ENCODE data around the gene PKP3.
"Not testable (repeated sequence)": the region's sequence is repeated elsewhere in the genome, so short reads cannot be mapped to it uniquely, and the experiment has no call there.

PKP3 gene

DNA sequence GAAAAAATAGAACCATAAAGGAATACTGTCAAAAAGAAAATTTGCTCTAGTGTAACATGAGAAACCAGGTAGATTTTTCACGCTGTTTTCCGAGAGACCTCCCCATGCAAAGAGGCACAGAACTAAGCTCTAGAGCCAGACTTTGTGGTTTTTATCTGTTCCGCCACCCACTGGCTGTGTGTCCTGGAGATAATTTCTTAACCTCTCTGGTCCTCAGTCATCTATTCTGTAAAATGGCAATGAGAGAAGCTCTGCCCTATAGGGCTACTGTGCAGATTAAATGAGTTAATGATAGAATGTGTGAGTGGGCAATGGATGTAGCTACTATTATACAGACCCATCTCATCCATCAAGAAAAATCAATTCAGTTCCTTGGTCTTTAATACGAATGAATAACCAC lies 30.2 kb downstream of the PKP3 start:
- FAIRE-seq, result no peak
- no peak for DNase-seq (ENCODE audit: insufficient read length, low spot score)
- TF ChIP-seq POLR2A (IDR thresholded peaks at IDR 0.05; ENCODE audit: low read depth, low read length), result no peak
- no peak for TF ChIP-seq POLR2AphosphoS5 (IDR thresholded peaks at IDR 0.05; ENCODE audit: low read depth, low read length)

DNA sequence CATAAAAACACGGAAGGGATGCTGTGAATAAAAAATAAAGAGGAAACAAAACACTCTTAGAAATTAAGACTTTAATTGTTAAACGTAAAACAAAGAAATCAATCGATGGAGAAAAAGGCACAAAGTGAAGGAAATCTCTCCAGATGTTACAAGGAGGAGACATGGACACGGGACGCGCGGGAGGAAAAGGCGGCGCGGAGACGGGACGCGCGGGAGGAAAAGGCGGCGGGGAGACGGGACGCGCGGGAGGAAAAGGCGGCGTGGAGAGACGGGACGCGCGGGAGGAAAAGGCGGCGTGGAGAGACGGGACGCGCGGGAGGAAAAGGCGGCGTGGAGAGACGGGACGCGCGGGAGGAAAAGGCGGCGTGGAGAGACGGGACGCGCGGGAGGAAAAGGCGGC lies 30.8 kb downstream of the PKP3 start:
- not testable (repeated sequence) for FAIRE-seq; DNase-seq (ENCODE audit: insufficient read length, low spot score)

DNA sequence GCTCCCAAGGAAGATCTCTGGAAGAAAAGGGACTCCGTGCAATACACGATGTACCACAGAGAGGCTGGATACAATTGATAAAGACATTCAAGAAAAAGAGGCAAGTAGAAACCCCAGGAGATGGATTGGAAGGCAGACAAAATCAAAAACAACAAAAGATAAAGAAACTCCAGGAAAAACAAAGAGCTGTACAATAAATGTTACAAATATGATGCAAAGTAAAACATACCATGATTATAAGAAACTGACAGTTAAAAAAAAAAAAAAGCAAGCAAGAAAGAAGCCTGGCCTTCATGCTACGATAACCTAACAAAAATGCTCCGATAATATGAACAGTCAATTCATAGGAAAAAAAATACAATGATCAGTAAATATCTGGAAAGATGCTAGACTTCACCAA lies 31.3 kb downstream of the PKP3 start:
- no peak for TF ChIP-seq POLR2A (IDR thresholded peaks at IDR 0.05; ENCODE audit: low read depth, low read length)
- no peak for TF ChIP-seq PAX5 (IDR thresholded peaks at IDR 0.05; ENCODE audit: insufficient read depth, low read length, severe bottlenecking)
- no peak for TF ChIP-seq SPI1 (IDR thresholded peaks at IDR 0.05; ENCODE audit: low read depth, low read length)
- TF ChIP-seq POU2F2 (IDR thresholded peaks at IDR 0.05; ENCODE audit: low read depth, low read length), result no peak
- no peak for TF ChIP-seq TAF1 (IDR thresholded peaks at IDR 0.05; ENCODE audit: low read depth, low read length)
- TF ChIP-seq POLR2AphosphoS5 (IDR thresholded peaks at IDR 0.05; ENCODE audit: low read depth, low read length), result no peak
- DNase-seq (ENCODE audit: insufficient read length, low spot score), result no peak
- FAIRE-seq, result no peak

- FAIRE-seq (no peak), DNase-seq (ENCODE audit: insufficient read length, low spot score) (no peak)
- TF ChIP-seq TAF1 (IDR thresholded peaks at IDR 0.05; ENCODE audit: low read depth, low read length) (no peak), POLR2AphosphoS5 (IDR thresholded peaks at IDR 0.05; ENCODE audit: low read depth, low read length) (no peak), PAX5 (IDR thresholded peaks at IDR 0.05; ENCODE audit: insufficient read depth, low read length, severe bottlenecking) (no peak), POU2F2 (IDR thresholded peaks at IDR 0.05; ENCODE audit: low read depth, low read length) (no peak), POLR2A (IDR thresholded peaks at IDR 0.05; ENCODE audit: low read depth, low read length) (no peak), SPI1 (IDR thresholded peaks at IDR 0.05; ENCODE audit: low read depth, low read length) (no peak)
Measured at GRCh38 chr11:426851-427250, 32.8 kb downstream of the PKP3 start.

GRCh38 chr11:428295-428694 lies 34.3 kb downstream of the PKP3 start:
- no peak for FAIRE-seq
- DNase-seq (ENCODE audit: insufficient read length, low spot score), result no peak
- TF ChIP-seq PAX5 (IDR thresholded peaks at IDR 0.05; ENCODE audit: insufficient read depth, low read length, severe bottlenecking) (no peak), POU2F2 (IDR thresholded peaks at IDR 0.05; ENCODE audit: low read depth, low read length) (no peak), POLR2AphosphoS5 (IDR thresholded peaks at IDR 0.05; ENCODE audit: low read depth, low read length) (no peak), SPI1 (IDR thresholded peaks at IDR 0.05; ENCODE audit: low read depth, low read length) (no peak), TAF1 (IDR thresholded peaks at IDR 0.05; ENCODE audit: low read depth, low read length) (no peak), POLR2A (IDR thresholded peaks at IDR 0.05; ENCODE audit: low read depth, low read length) (no peak)

DNA sequence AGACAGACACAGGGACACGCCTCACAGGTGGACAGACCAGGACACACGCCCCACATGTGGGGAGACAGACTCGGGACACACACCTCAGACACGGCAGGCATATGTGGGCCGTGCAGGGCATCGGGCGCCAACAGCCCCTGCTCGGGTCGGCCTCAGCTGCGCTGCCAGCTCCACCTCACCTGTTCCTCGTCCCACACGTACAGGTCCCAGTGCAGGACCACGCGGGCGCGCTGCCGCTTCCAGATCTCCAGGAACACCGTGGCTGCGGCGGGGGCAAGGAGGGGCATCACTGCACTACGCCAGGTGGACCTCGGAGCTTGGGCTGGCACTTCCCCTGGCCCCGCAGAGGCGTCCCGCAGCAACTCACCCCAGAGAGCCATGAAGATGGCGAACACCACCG lies 35.4 kb downstream of the PKP3 start:
- no peak for FAIRE-seq
- no peak for TF ChIP-seq POU2F2 (IDR thresholded peaks at IDR 0.05; ENCODE audit: low read depth, low read length)
- no peak for TF ChIP-seq POLR2A (IDR thresholded peaks at IDR 0.05; ENCODE audit: low read depth, low read length)
- no peak for TF ChIP-seq SPI1 (IDR thresholded peaks at IDR 0.05; ENCODE audit: low read depth, low read length)
- no peak for TF ChIP-seq TAF1 (IDR thresholded peaks at IDR 0.05; ENCODE audit: low read depth, low read length)
- no peak for TF ChIP-seq PAX5 (IDR thresholded peaks at IDR 0.05; ENCODE audit: insufficient read depth, low read length, severe bottlenecking)
- no peak for TF ChIP-seq POLR2AphosphoS5 (IDR thresholded peaks at IDR 0.05; ENCODE audit: low read depth, low read length)

GRCh38 chr11:429931-430456 lies 36.0 kb downstream of the PKP3 start:
- FAIRE-seq (no peak), DNase-seq (ENCODE audit: insufficient read length, low spot score) (no peak)
- TF ChIP-seq POLR2A (IDR thresholded peaks at IDR 0.05; ENCODE audit: low read depth, low read length) (no peak), TAF1 (IDR thresholded peaks at IDR 0.05; ENCODE audit: low read depth, low read length) (no peak), POU2F2 (IDR thresholded peaks at IDR 0.05; ENCODE audit: low read depth, low read length) (no peak), PAX5 (IDR thresholded peaks at IDR 0.05; ENCODE audit: insufficient read depth, low read length, severe bottlenecking) (no peak), POLR2AphosphoS5 (IDR thresholded peaks at IDR 0.05; ENCODE audit: low read depth, low read length) (no peak), SPI1 (IDR thresholded peaks at IDR 0.05; ENCODE audit: low read depth, low read length) (no peak)

More for the DNA sequence above, 35.4 kb downstream of the PKP3 start:
- no peak for DNase-seq (ENCODE audit: insufficient read length, low spot score)

GRCh38 chr11:431921-432320 lies 37.9 kb downstream of the PKP3 start:
- FAIRE-seq (no peak), DNase-seq (ENCODE audit: insufficient read length, low spot score) (no peak)
- TF ChIP-seq POU2F2 (IDR thresholded peaks at IDR 0.05; ENCODE audit: low read depth, low read length) (no peak), SPI1 (IDR thresholded peaks at IDR 0.05; ENCODE audit: low read depth, low read length) (no peak), PAX5 (IDR thresholded peaks at IDR 0.05; ENCODE audit: insufficient read depth, low read length, severe bottlenecking) (no peak), TAF1 (IDR thresholded peaks at IDR 0.05; ENCODE audit: low read depth, low read length) (no peak), POLR2A (IDR thresholded peaks at IDR 0.05; ENCODE audit: low read depth, low read length) (no peak), POLR2AphosphoS5 (IDR thresholded peaks at IDR 0.05; ENCODE audit: low read depth, low read length) (no peak)

DNA sequence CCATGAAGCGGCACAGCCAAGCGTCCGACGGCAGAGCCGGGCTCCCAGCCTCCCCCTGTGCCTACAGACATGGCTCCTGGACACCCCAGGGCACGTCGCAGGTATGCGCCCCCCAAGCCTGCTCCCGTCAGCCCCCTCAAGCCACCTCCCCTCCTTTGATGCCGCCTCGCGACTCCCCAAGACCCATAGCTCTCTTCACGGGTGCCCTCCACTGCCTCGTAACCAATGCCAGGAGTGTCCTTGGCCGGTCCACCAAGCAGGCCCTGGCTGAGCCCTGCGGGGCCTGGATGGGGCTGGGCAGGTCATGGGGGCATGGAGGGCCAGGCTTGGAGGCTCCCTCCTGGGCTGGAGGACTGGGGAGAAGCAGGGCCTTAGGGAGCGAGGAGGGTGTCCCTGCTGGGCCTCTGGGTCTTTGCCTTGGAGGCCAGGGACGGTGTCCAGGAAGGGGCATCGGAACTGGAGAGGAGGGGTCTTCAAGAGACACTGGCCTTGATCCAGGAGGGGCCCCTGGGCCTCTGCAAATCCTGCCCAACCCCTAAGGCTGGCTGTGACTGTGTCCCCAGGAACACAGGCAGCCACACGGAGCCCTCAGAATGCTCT lies 38.6 kb downstream of the PKP3 start:
- DNase-seq (ENCODE audit: insufficient read length, low spot score) (no peak), FAIRE-seq (no peak)
- no peak for TF ChIP-seq POLR2AphosphoS5 (IDR thresholded peaks at IDR 0.05; ENCODE audit: low read depth, low read length)
- TF ChIP-seq SPI1 (IDR thresholded peaks at IDR 0.05; ENCODE audit: low read depth, low read length), result no peak
- no peak for TF ChIP-seq TAF1 (IDR thresholded peaks at IDR 0.05; ENCODE audit: low read depth, low read length)
- TF ChIP-seq PAX5 (IDR thresholded peaks at IDR 0.05; ENCODE audit: insufficient read depth, low read length, severe bottlenecking), result no peak
- TF ChIP-seq POU2F2 (IDR thresholded peaks at IDR 0.05; ENCODE audit: low read depth, low read length), result no peak
- TF ChIP-seq POLR2A (IDR thresholded peaks at IDR 0.05; ENCODE audit: low read depth, low read length), result no peak

- FAIRE-seq, result no peak
- TF ChIP-seq POU2F2 (IDR thresholded peaks at IDR 0.05; ENCODE audit: low read depth, low read length) (no peak), SPI1 (IDR thresholded peaks at IDR 0.05; ENCODE audit: low read depth, low read length) (no peak), POLR2A (IDR thresholded peaks at IDR 0.05; ENCODE audit: low read depth, low read length) (no peak), PAX5 (IDR thresholded peaks at IDR 0.05; ENCODE audit: insufficient read depth, low read length, severe bottlenecking) (no peak), POLR2AphosphoS5 (IDR thresholded peaks at IDR 0.05; ENCODE audit: low read depth, low read length) (no peak), TAF1 (IDR thresholded peaks at IDR 0.05; ENCODE audit: low read depth, low read length) (no peak)
- no peak for DNase-seq (ENCODE audit: insufficient read length, low spot score)
Measured at GRCh38 chr11:433111-433510, 39.1 kb downstream of the PKP3 start.
